ENCODE results near the gene BAG5. TPM values are rescaled to one million over a fixed set of nuclear protein-coding genes. Genes with fewer than 3 reads are reported as not detected.
"Not testable (repeated sequence)": the region's sequence is repeated elsewhere in the genome, so short reads cannot be mapped to it uniquely, and the experiment has no call there.

Gene BAG5
- total and polyA plus RNA-seq, 11 donors: 4.8 to 22.8 (median 17.0) TPM

GRCh38 chr14:103527408-103528145 is 34.9 kb downstream of the BAG5 start:
- DNase-seq (no peak), ATAC-seq (peak in 3 of 4 donors; percentile 0 to 3 (median 1))
- Histone ChIP-seq H3K9me3 (no peaks in the 10 kb centered on the region), H3K27me3 (peaks cover 0 to 17% (median 0%) of the 10 kb centered on the region in 9 donors), H3K36me3 (peaks cover 0 to 7% (median 0%) of the 10 kb centered on the region in 9 donors), H3K27ac (peak overlapping the region; percentile 82 to 98 (median 95)), H3K4me3 (peak overlapping the region in 8 of 12 donors; percentile 66 to 100 (median 88)), H3K4me1 (peaks cover 3 to 71% (median 39%) of the 10 kb centered on the region in 12 donors)
- intact Hi-C loops (cut with DNase I): no loop called here
- TF ChIP-seq CTCF (IDR thresholded peaks at IDR 0.05) (no peak), POLR2A (IDR thresholded peaks at IDR 0.05) (no peak)
- 78 to 87% (median 80%) methylated on average over 12 to 14 of the region's 14 CpGs for WGBS, 4 donors

GRCh38 chr14:103526914-103527248 is 35.6 kb downstream of the BAG5 start:
- Histone ChIP-seq H3K9me3 (no peaks in the 10 kb centered on the region), H3K4me3 (no peak overlapping the region), H3K36me3 (peaks cover 0 to 6% (median 0%) of the 10 kb centered on the region in 9 donors), H3K27ac (peak overlapping the region in 4 of 12 donors; percentile 91 to 96 (median 94)), H3K4me1 (peaks cover 3 to 76% (median 43%) of the 10 kb centered on the region in 12 donors), H3K27me3 (peaks cover 0 to 23% (median 0%) of the 10 kb centered on the region in 9 donors)
- no peak for TF ChIP-seq POLR2A (IDR thresholded peaks at IDR 0.05)
- no peak for TF ChIP-seq CTCF (IDR thresholded peaks at IDR 0.05)
- intact Hi-C loops (cut with DNase I): no loop called here
- DNase-seq (no peak), ATAC-seq (no peak)
- WGBS, 4 donors: 82 to 100% (median 85%) methylated on average over 1 of the region's 1 CpG

GRCh38 chr14:103526247-103526913 is 36.1 kb downstream of the BAG5 start:
- peak overlapping the region in 10 of 12 donors; percentile 10 to 96 (median 46) for H3K27ac ChIP-seq
- ATAC-seq (no peak), DNase-seq (no peak)
- peaks cover 3 to 79% (median 48%) of the 10 kb centered on the region in 12 donors for H3K4me1 ChIP-seq
- H3K27me3 ChIP-seq: peaks cover 0 to 28% (median 0%) of the 10 kb centered on the region in 9 donors
- no peaks in the 10 kb centered on the region for H3K9me3 ChIP-seq
- intact Hi-C loops (cut with DNase I): no loop called here
- H3K36me3 ChIP-seq: peaks cover 0 to 6% (median 0%) of the 10 kb centered on the region in 9 donors
- TF ChIP-seq CTCF (IDR thresholded peaks at IDR 0.05): no peak
- TF ChIP-seq POLR2A (IDR thresholded peaks at IDR 0.05): no peak
- WGBS, 4 donors: 68 to 75% (median 73%) methylated on average over 6 to 8 of the region's 8 CpGs
- no peak overlapping the region for H3K4me3 ChIP-seq

- H3K9me3 ChIP-seq; H3K36me3 ChIP-seq; ATAC-seq; H3K4me3 ChIP-seq; DNase-seq; intact Hi-C loops (cut with DNase I): not testable (repeated sequence)
- Histone ChIP-seq H3K27me3 (peaks cover 0 to 34% (median 0%) of the 10 kb centered on the region in 9 donors), H3K27ac (peak overlapping the region in 10 of 12 donors; percentile 10 to 96 (median 46)), H3K4me1 (peaks cover 3 to 80% (median 53%) of the 10 kb centered on the region in 12 donors)
- WGBS, 4 donors: 48 to 60% (median 55%) methylated on average over 16 to 17 of the region's 17 CpGs
Measured at GRCh38 chr14:103525430-103526246, 36.8 kb downstream of the BAG5 start.

Measured in heart left ventricle (tissue), 16 donors.